Chondrocyte (in vitro differentiated cells): ENCODE data around the gene LEPR. TPM values are rescaled to one million over a fixed set of nuclear protein-coding genes. Genes with fewer than 3 reads are reported as not detected.

Source experiments
- DNase-seq: peaks from one replicate; pipeline ENCODE4 v3.0.0; 2021; ENCODE audit warnings: mixed read lengths, low spot score
- H3K27ac Mint-ChIP-seq: one replicate; pipeline ENCODE4 v1.8.0; 2021; ENCODE audit warnings: mild to moderate bottlenecking, moderate library complexity, mixed read lengths; ENCODE audit not compliant: unreplicated experiment
- H3K27me3 Mint-ChIP-seq: 2 replicates; pipeline ENCODE4 v1.8.0; 2021; ENCODE audit warnings: low read depth, mixed read lengths
- H3K36me3 Mint-ChIP-seq: 2 replicates; pipeline ENCODE4 v1.8.0; 2021; ENCODE audit warnings: low read depth, mixed read lengths
- H3K4me1 Mint-ChIP-seq: 2 replicates; pipeline ENCODE4 v1.8.0; 2021; ENCODE audit warnings: low read depth, mild to moderate bottlenecking, mixed read lengths
- H3K4me3 Mint-ChIP-seq: one replicate; pipeline ENCODE4 v1.8.0; 2021; ENCODE audit warnings: mild to moderate bottlenecking, moderate library complexity, mixed read lengths; ENCODE audit not compliant: unreplicated experiment
- H3K9me3 Mint-ChIP-seq: 2 replicates; pipeline ENCODE4 v1.8.0; 2021; ENCODE audit warnings: low read depth, mixed read lengths
- CTCF ChIP-seq: fragments of 200-600 bp; sonication (generic); IDR thresholded peaks from 2 replicates; pipeline ENCODE4 v1.5.0; 2021; ENCODE audit warnings: antibody characterized with exemption, mild to moderate bottlenecking, moderate library complexity
- total RNA-seq: library from RNA; stranded (reverse); gene quantifications from 3 replicates; pipeline ENCODE4 v1.2.1, GENCODE V29; 2021

Gene LEPR
- total RNA-seq, 1 donor from 2014 or later: 5.8 TPM

GRCh38 chr1:65409816-65410326 is 10.6 kb upstream of the LEPR start:
- no peaks in the 10 kb centered on the region for H3K27me3 Mint-ChIP-seq
- H3K27ac Mint-ChIP-seq: no peak overlapping the region
- H3K36me3 Mint-ChIP-seq: peaks cover 23% of the 10 kb centered on the region
- TF ChIP-seq CTCF: no peak
- no peak for DNase-seq
- peaks cover 12% of the 10 kb centered on the region for H3K4me1 Mint-ChIP-seq
- no peak overlapping the region for H3K4me3 Mint-ChIP-seq
- H3K9me3 Mint-ChIP-seq: no peaks in the 10 kb centered on the region

- peak overlapping the region; percentile 55 for H3K27ac Mint-ChIP-seq
These were observed 8.0 kb upstream of the LEPR start for GRCh38 chr1:65412256-65412983.

GRCh38 chr1:65412984-65413375 is 7.5 kb upstream of the LEPR start:
- Mint-ChIP-seq H3K27ac (peak overlapping the region; percentile 42), H3K36me3 (peaks cover 14% of the 10 kb centered on the region), H3K27me3 (no peaks in the 10 kb centered on the region), H3K9me3 (no peaks in the 10 kb centered on the region), H3K4me3 (no peak overlapping the region), H3K4me1 (peaks cover 25% of the 10 kb centered on the region)
- TF ChIP-seq CTCF: no peak
- DNase-seq: no peak

More at GRCh38 chr1:65412256-65412983, 8.0 kb upstream of the LEPR start:
- Mint-ChIP-seq H3K9me3 (no peaks in the 10 kb centered on the region), H3K4me3 (no peak overlapping the region), H3K36me3 (peaks cover 15% of the 10 kb centered on the region), H3K4me1 (peaks cover 19% of the 10 kb centered on the region), H3K27me3 (no peaks in the 10 kb centered on the region)
- no peak for DNase-seq
- no peak for TF ChIP-seq CTCF

- H3K4me3 Mint-ChIP-seq: no peak overlapping the region
- no peaks in the 10 kb centered on the region for H3K9me3 Mint-ChIP-seq
- H3K27ac Mint-ChIP-seq: peak overlapping the region; percentile 15
- no peak for DNase-seq
- TF ChIP-seq CTCF: no peak
- H3K36me3 Mint-ChIP-seq: peaks cover 13% of the 10 kb centered on the region
- no peaks in the 10 kb centered on the region for H3K27me3 Mint-ChIP-seq
- H3K4me1 Mint-ChIP-seq: peaks cover 40% of the 10 kb centered on the region
These were observed 5.9 kb upstream of the LEPR start for GRCh38 chr1:65414538-65414937.

- H3K9me3 Mint-ChIP-seq: no peaks in the 10 kb centered on the region
- no peak overlapping the region for H3K27ac Mint-ChIP-seq
- H3K36me3 Mint-ChIP-seq: peaks cover 9% of the 10 kb centered on the region
- peaks cover 46% of the 10 kb centered on the region for H3K4me1 Mint-ChIP-seq
- no peaks in the 10 kb centered on the region for H3K27me3 Mint-ChIP-seq
- DNase-seq: no peak
- H3K4me3 Mint-ChIP-seq: no peak overlapping the region
- TF ChIP-seq CTCF: no peak
These were observed 3.7 kb upstream of the LEPR start for GRCh38 chr1:65416767-65417166.
